Measurements from ENCODE around the gene ACADVL. TPM values are rescaled to one million over a fixed set of nuclear protein-coding genes. Genes with fewer than 3 reads are reported as not detected.

The ACADVL gene
- total and polyA plus RNA-seq, 2 of the 4 experiments (the other 2 are of a cell fraction) = 139 to 752 TPM

- ChIA-PET POLR2A (ENCODE audit: unreplicated experiment) (no interaction called here), CTCF (no interaction called here)
- peak overlapping the region; percentile 83 for H2BK5ac ChIP-seq (ENCODE audit: low read depth, low read length, poor library complexity, severe bottlenecking)
- H2BK15ac ChIP-seq (ENCODE audit: low read depth, low read length) = no peak overlapping the region
- dilution Hi-C loops (cut with HindIII; ENCODE audit: low sequenced_read_pairs, unreplicated experiment) (no loop called here), intact Hi-C loops (cut with micrococcal nuclease) (no loop called here), in situ Hi-C loops (cut with MboI; ENCODE audit: low sequenced_read_pairs) (no loop called here)
- H3K14ac ChIP-seq (replicated peaks; ENCODE audit: low read depth, low read length) = no peak overlapping the region
- H3K79me1 ChIP-seq (ENCODE audit: low read depth in 1 of 2, low read length in 2 of 2) = no peaks in the 10 kb centered on the region
- peaks cover 13% of the 10 kb centered on the region; the same call in 1 of the 2 replicates for H3K9me1 ChIP-seq (ENCODE audit: insufficient read depth, low read length)
- H3K27ac ChIP-seq (ENCODE audit: insufficient read depth, low read length) = no peak overlapping the region
- H3K9me3 ChIP-seq (ENCODE audit: control insufficient read depth, insufficient read depth, low read length) = peaks cover 3% of the 10 kb centered on the region
- H2BK20ac ChIP-seq (ENCODE audit: low read depth, low read length) = no peak overlapping the region
- H2BK120ac ChIP-seq (ENCODE audit: low read depth, low read length) = no peak overlapping the region
- DNase-seq (no peak), ATAC-seq (ENCODE audit: low read depth) (no peak)
- H2AK9ac ChIP-seq (replicated peaks; ENCODE audit: low read depth, low read length, poor library complexity) = no peak overlapping the region
- H3K4me2 ChIP-seq (ENCODE audit: low read depth, low read length) = no peak overlapping the region
- no peak overlapping the region for H4K8ac ChIP-seq (ENCODE audit: low read depth in 2 of 2, low read length in 2 of 2)
- H4K5ac ChIP-seq (ENCODE audit: low read depth, low read length) = no peak overlapping the region
- H3K9ac ChIP-seq (ENCODE audit: low read depth, low read length) = no peak overlapping the region
- H3K23ac ChIP-seq (ENCODE audit: low read depth, low read length) = no peak overlapping the region
- H4K20me1 ChIP-seq (ENCODE audit: insufficient read depth, low read length) = peaks cover 3% of the 10 kb centered on the region; the same call in 1 of the 2 replicates
- H3K56ac ChIP-seq (ENCODE audit: extremely low read depth, insufficient read depth, low read length) = no peak overlapping the region
- H3K27me3 ChIP-seq (ENCODE audit: control insufficient read depth, insufficient read depth, low read length) = no peaks in the 10 kb centered on the region
- BruUV-seq (replicated peaks) = no TSS peak
- peaks cover 2% of the 10 kb centered on the region; the same call in 1 of the 2 replicates for H3K4me1 ChIP-seq (ENCODE audit: control insufficient read depth, insufficient read depth, low read length)
- no peak overlapping the region for H3K4me3 ChIP-seq (ENCODE audit: insufficient read depth, low read depth, low read length)
- WGBS, 2 experiments (ENCODE audit: extremely low coverage in 2 of 2, insufficient read length in 1 of 2) = 66% methylated on average over 45 of the region's 69 CpGs; no CpG with 5 or more reads in 1 of the 2 experiments
- H3K36me3 ChIP-seq (ENCODE audit: control insufficient read depth, insufficient read depth, low read length) = no peaks in the 10 kb centered on the region
- H3K4ac ChIP-seq (ENCODE audit: low read depth, low read length) = no peak overlapping the region
- no peak overlapping the region for H3K18ac ChIP-seq (ENCODE audit: low read depth, low read length)
- H4K91ac ChIP-seq (ENCODE audit: insufficient read depth, low read depth, low read length) = no peak overlapping the region
- peak overlapping the region; percentile 61 for H2AFZ ChIP-seq (replicated peaks; ENCODE audit: low read length, poor library complexity)
- no peak overlapping the region for H2AK5ac ChIP-seq (ENCODE audit: low read depth, low read length)
- TF ChIP-seq SMC3 (IDR thresholded peaks at IDR 0.05; ENCODE audit: low read depth, low read length) = no peak
- TF ChIP-seq RAD21 (IDR thresholded peaks at IDR 0.05; ENCODE audit: low read length) = no peak
- TF ChIP-seq RFX5 (IDR thresholded peaks at IDR 0.05; ENCODE audit: low read depth, low read length) = no peak
- TF ChIP-seq USF2 (IDR thresholded peaks at IDR 0.05; ENCODE audit: low read depth, low read length) = no peak
- no peak for TF ChIP-seq MXI1 (IDR thresholded peaks at IDR 0.05; ENCODE audit: borderline replicate concordance, low read depth, low read length)
- TF ChIP-seq FOS (IDR thresholded peaks at IDR 0.05; ENCODE audit: low read depth, low read length) = no peak
- TF ChIP-seq BHLHE40 (IDR thresholded peaks at IDR 0.05; ENCODE audit: low read depth, low read length) = no peak
- no peak for TF ChIP-seq CTCF (conservative IDR thresholded peaks at IDR 0.05; ENCODE audit: low read depth, low read length)
- TF ChIP-seq CEBPB (IDR thresholded peaks at IDR 0.05; ENCODE audit: low read depth, low read length) = no peak
- TF ChIP-seq NFE2L2 (IDR thresholded peaks at IDR 0.05; ENCODE audit: low read depth, low read length) = no peak
- TF ChIP-seq CHD1 (IDR thresholded peaks at IDR 0.05; ENCODE audit: low read depth, low read length) = no peak
- TF ChIP-seq ELK1 (IDR thresholded peaks at IDR 0.05; ENCODE audit: borderline replicate concordance, low read depth, low read length) = no peak
- no peak for TF ChIP-seq MAZ (IDR thresholded peaks at IDR 0.05; ENCODE audit: borderline replicate concordance, low read depth, low read length)
- no peak for TF ChIP-seq MAFK (IDR thresholded peaks at IDR 0.05; ENCODE audit: low read depth, low read length)
- TF ChIP-seq POLR2A (IDR thresholded peaks at IDR 0.05; ENCODE audit: low read depth, low read length) = no peak
These were observed 45.8 kb upstream of the ACADVL start for GRCh38 chr17:7173687-7174602.

All from IMR-90 (cell line).